PC-9 (cell line): ENCODE results near the gene OLFML1.

Source experiments
- CTCF ChIP-seq: fragments of 200-600 bp; sonication (generic); conservative IDR thresholded peaks from 2 replicates; pipeline ENCODE4 v1.6.1; 2017; ENCODE audit warnings: mixed run types, antibody characterized with exemption, mild to moderate bottlenecking, moderate library complexity
- EZH2 ChIP-seq: fragments of 200-600 bp; sonication (generic); IDR thresholded peaks from 2 replicates; pipeline ENCODE4 v1.8.0; 2017; ENCODE audit warnings: antibody characterized with exemption, low read depth

DNA sequence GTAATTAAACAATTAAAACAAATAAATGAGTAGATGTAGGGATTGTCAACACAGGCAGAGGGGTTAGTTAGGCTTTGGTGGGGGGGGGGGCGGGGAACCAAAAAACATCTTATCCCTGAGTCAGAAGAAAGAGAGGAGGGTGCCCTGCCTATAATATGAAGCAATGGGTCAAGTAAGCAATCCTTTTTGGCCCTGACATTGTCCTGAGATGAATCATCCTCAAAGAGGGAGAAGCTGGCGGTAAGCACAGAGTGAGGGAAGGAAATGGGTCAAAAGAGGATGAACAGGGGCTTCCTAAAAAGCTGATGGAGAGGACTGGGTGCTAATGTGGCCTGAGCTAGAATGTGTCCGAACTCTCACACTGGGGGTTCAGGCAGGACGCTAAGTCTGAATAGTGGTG lies 4.7 kb downstream of the OLFML1 start:
- no peak for TF ChIP-seq CTCF
- TF ChIP-seq EZH2 = no peak
